Fibroblast of upper back skin (primary cell): ENCODE data around the gene FHIT.

ENCODE experiments used
- DNase-seq: peaks from one replicate; pipeline ENCODE4 v3.0.0-alpha.2; 2013

The FHIT gene

GRCh38 chr3:61251174-61251972, at the start of gene FHIT:
Gene FHIT (minus strand): TSS chr3:61251452.
- DNase-seq: peak; percentile 93

GRCh38 chr3:61300786-61301185, 49.5 kb upstream of the FHIT start:
- DNase-seq: no peak

- DNase-seq: no peak
Measured at GRCh38 chr3:61300006-61300380, 48.7 kb upstream of the FHIT start.

- no peak for DNase-seq
Measured at GRCh38 chr3:61299343-61300005, 48.2 kb upstream of the FHIT start.

GRCh38 chr3:61297821-61298220, 46.6 kb upstream of the FHIT start:
- DNase-seq: no peak

GRCh38 chr3:61288446-61288845, 37.2 kb upstream of the FHIT start:
- DNase-seq: no peak

- DNase-seq: no peak
Measured at GRCh38 chr3:61283876-61284275, 32.6 kb upstream of the FHIT start.

GRCh38 chr3:61278713-61279112, 27.5 kb upstream of the FHIT start:
- no peak for DNase-seq

- no peak for DNase-seq
Measured at GRCh38 chr3:61277411-61277810, 26.2 kb upstream of the FHIT start.

- no peak for DNase-seq
Measured at GRCh38 chr3:61269435-61269834, 18.2 kb upstream of the FHIT start.

- no peak for DNase-seq
Measured at GRCh38 chr3:61268644-61269043, 17.4 kb upstream of the FHIT start.

- no peak for DNase-seq
Measured at GRCh38 chr3:61264281-61264680, 13.0 kb upstream of the FHIT start.

- no peak for DNase-seq
Measured at GRCh38 chr3:61257148-61257547, 5.9 kb upstream of the FHIT start.

GRCh38 chr3:61253756-61254155, 2.5 kb upstream of the FHIT start:
- DNase-seq: no peak

- no peak for DNase-seq
Measured at GRCh38 chr3:61252836-61253235, 1.6 kb upstream of the FHIT start.

GRCh38 chr3:61250784-61251173, 473 bp downstream of the FHIT start:
- peak; percentile 3 for DNase-seq

- DNase-seq: no peak
Measured at GRCh38 chr3:61248496-61248895, 2.8 kb downstream of the FHIT start.

- no peak for DNase-seq
Measured at GRCh38 chr3:61247191-61247590, 4.1 kb downstream of the FHIT start.

GRCh38 chr3:61239871-61240270, 11.4 kb downstream of the FHIT start:
- no peak for DNase-seq

GRCh38 chr3:61237858-61238257, 13.4 kb downstream of the FHIT start:
- no peak for DNase-seq

- no peak for DNase-seq
Measured at GRCh38 chr3:61236556-61236955, 14.7 kb downstream of the FHIT start.

- no peak for DNase-seq
Measured at GRCh38 chr3:61233746-61234145, 17.5 kb downstream of the FHIT start.

GRCh38 chr3:61231693-61232092, 19.6 kb downstream of the FHIT start:
- DNase-seq: no peak

GRCh38 chr3:61227799-61228198, 23.5 kb downstream of the FHIT start:
- no peak for DNase-seq
